ENCODE data around the gene ST6GALNAC3.

GRCh38 chr1:76031496-76031895 lies 43.0 kb upstream of the ST6GALNAC3 start:
- no peak for TF ChIP-seq GATA2 (IDR thresholded peaks at IDR 0.05; ENCODE audit: low read depth, low read length)
- no peak for TF ChIP-seq GATA3 (IDR thresholded peaks at IDR 0.05; ENCODE audit: low read depth, low read length)
